Adipose tissue (tissue), 3 donors: ENCODE measurements around the gene PLEK2. TPM values are rescaled to one million over a fixed set of nuclear protein-coding genes. Genes with fewer than 3 reads are reported as not detected.
"Not testable (repeated sequence)": the region's sequence is repeated elsewhere in the genome, so short reads cannot be mapped to it uniquely, and the experiment has no call there.

Experiments
- H3K27ac ChIP-seq: one replicate; pipeline ENCODE4 v1.5.1; 2013; ENCODE audit warnings: low read depth, low read length
- WGBS, 3 donors: extraction: QIAGEN DNeasy Blood & Tissue Kit; methylation state at CpG; one replicate each; pipeline ENCODE4 v1.1.7; 2013; 5-methylcytosine and 5-hydroxymethylcytosine counted together
- polyA plus RNA-seq, 3 donors: library from polyadenylated mRNA; stranded (reverse); fragments of 200-250 nt; gene quantifications; one replicate each; pipeline ENCODE4 v1.2.3, GENCODE V29; 2013
- donor health status: healthy with polysubstance abuse.
- donor health status: Bipolar disorder and iron deficiency.
- donor health status: healthy.

Gene PLEK2
- 1 to 10 TPM in 2 of 3 donors, under 1 TPM in 1; 0.67 to 7.4 (median 1.8) TPM for polyA plus RNA-seq

- no peak within 1 kb of the TSS for H3K27ac ChIP-seq
- 4 to 5% (median 5%) methylated on average over 58 to 63 of the region's 63 CpGs for WGBS, 3 donors
These were observed at the start of gene PLEK2 for GRCh38 chr14:67411820-67412421. Gene PLEK2 (minus strand): TSS chr14:67412165. CDS start chr14:67412059, 106 bp downstream.

GRCh38 chr14:67461341-67461985, 49.5 kb upstream of the PLEK2 start:
- 47 to 70% (median 59%) methylated on average over 3 of the region's 3 CpGs for WGBS, 3 donors
- H3K27ac ChIP-seq: no peak overlapping the region

- WGBS, 3 donors: 71 to 89% (median 87%) methylated on average over 5 of the region's 5 CpGs
- H3K27ac ChIP-seq: no peak overlapping the region
These were observed 47.4 kb upstream of the PLEK2 start for GRCh38 chr14:67459336-67459735.

GRCh38 chr14:67457782-67458181, 45.8 kb upstream of the PLEK2 start:
- H3K27ac ChIP-seq: no peak overlapping the region
- 14 to 50% (median 33%) methylated on average over 6 of the region's 6 CpGs for WGBS, 3 donors

GRCh38 chr14:67456732-67457131, 44.8 kb upstream of the PLEK2 start:
- 85 to 94% (median 91%) methylated on average over 5 of the region's 5 CpGs for WGBS, 3 donors
- no peak overlapping the region for H3K27ac ChIP-seq

- WGBS, 3 donors: 83 to 93% (median 87%) methylated on average over 5 of the region's 5 CpGs
- H3K27ac ChIP-seq: peak overlapping the region; percentile 6
These were observed 41.8 kb upstream of the PLEK2 start for GRCh38 chr14:67453575-67454300.

GRCh38 chr14:67451667-67452066, 39.7 kb upstream of the PLEK2 start:
- 88 to 89% (median 89%) methylated on average over 6 of the region's 6 CpGs for WGBS, 3 donors
- H3K27ac ChIP-seq: not testable (repeated sequence)

- 78 to 92% (median 85%) methylated on average over 2 of the region's 2 CpGs for WGBS, 3 donors
- no peak overlapping the region for H3K27ac ChIP-seq
These were observed 37.1 kb upstream of the PLEK2 start for GRCh38 chr14:67449096-67449495.

- WGBS, 3 donors: 52 to 96% (median 86%) methylated on average over 1 of the region's 1 CpG
- no peak overlapping the region for H3K27ac ChIP-seq
These were observed 35.0 kb upstream of the PLEK2 start for GRCh38 chr14:67447033-67447381.

- 54 to 69% (median 68%) methylated on average over 8 of the region's 8 CpGs for WGBS, 3 donors
- H3K27ac ChIP-seq: no peak overlapping the region
These were observed 34.5 kb upstream of the PLEK2 start for GRCh38 chr14:67446371-67447032.

GRCh38 chr14:67444395-67444794, 32.4 kb upstream of the PLEK2 start:
- WGBS, 3 donors: 84 to 88% (median 86%) methylated on average over 3 of the region's 3 CpGs
- no peak overlapping the region for H3K27ac ChIP-seq

GRCh38 chr14:67442139-67442906, 30.4 kb upstream of the PLEK2 start:
- 46 to 73% (median 72%) methylated on average over 8 of the region's 8 CpGs for WGBS, 3 donors
- H3K27ac ChIP-seq: no peak overlapping the region

GRCh38 chr14:67441672-67442071, 29.7 kb upstream of the PLEK2 start:
- WGBS, 3 donors: 73 to 92% (median 88%) methylated on average over 8 of the region's 8 CpGs
- no peak overlapping the region for H3K27ac ChIP-seq

- WGBS, 3 donors: 62 to 87% (median 84%) methylated on average over 2 of the region's 2 CpGs
- H3K27ac ChIP-seq: no peak overlapping the region
These were observed 29.3 kb upstream of the PLEK2 start for GRCh38 chr14:67441256-67441655.

GRCh38 chr14:67440513-67440912, 28.5 kb upstream of the PLEK2 start:
- H3K27ac ChIP-seq: no peak overlapping the region
- WGBS, 3 donors: 8 to 88% (median 80%) methylated on average over 4 of the region's 4 CpGs

- 77 to 86% (median 85%) methylated on average over 1 of the region's 1 CpG for WGBS, 3 donors
- no peak overlapping the region for H3K27ac ChIP-seq
These were observed 27.0 kb upstream of the PLEK2 start for GRCh38 chr14:67438969-67439368.

- H3K27ac ChIP-seq: no peak overlapping the region
- 54 to 85% (median 79%) methylated on average over 10 of the region's 10 CpGs for WGBS, 3 donors
These were observed 24.3 kb upstream of the PLEK2 start for GRCh38 chr14:67436006-67436866.

GRCh38 chr14:67435603-67436002, 23.6 kb upstream of the PLEK2 start:
- WGBS, 3 donors: 86 to 92% (median 91%) methylated on average over 5 of the region's 5 CpGs
- H3K27ac ChIP-seq: no peak overlapping the region
